H1 (cell line): Measurements from ENCODE around the gene GCSAM. TPM values are rescaled to one million over a fixed set of nuclear protein-coding genes. Genes with fewer than 3 reads are reported as not detected.

Experiments
- CTCF ChIA-PET: fragments of 300-600 bp; sonication (Branson Sonifier 250); formaldehyde crosslinking; loops from one replicate; lab custom pipeline; 2021; ENCODE audit not compliant: partially characterized antibody; lab: Charles Lee
- POLR2A ChIA-PET: fragments of 300-600 bp; sonication (Branson Sonifier 250); formaldehyde crosslinking; loops from one replicate; lab custom pipeline; 2021; ENCODE audit warnings: inconsistent platforms; ENCODE audit not compliant: partially characterized antibody; lab: Charles Lee
- DNase-seq, 2 experiments: peaks; one replicate each; pipeline versions ENCODE4 v3.0.0 to v3.0.0-alpha.2; 2010 to 2022; ENCODE audit warnings: low spot score in 2 of 2, low read depth in 1 of 2, mixed read lengths in 1 of 2
- FAIRE-seq: peaks from 2 replicates; lab custom pipeline; 2011; peaks lifted over from hg19 to GRCh38; lab: Jason Lieb, UNC
- H2AFZ ChIP-seq: 2 replicates; pipeline ENCODE4 v1.8.1; 2012; ENCODE audit warnings: low read length, inconsistent platforms
- H2AK5ac ChIP-seq: 2 replicates; pipeline ENCODE4 v1.6.1; 2013; ENCODE audit warnings: low read depth, low read length
- H2BK120ac ChIP-seq: replicated peaks from 2 replicates; pipeline ENCODE3; 2013; ENCODE audit warnings: low read depth, low read length, inconsistent platforms
- H2BK12ac ChIP-seq: 2 replicates; pipeline ENCODE4 v1.6.1; 2013; ENCODE audit warnings: low read depth, low read length
- H2BK15ac ChIP-seq: 2 replicates; pipeline ENCODE4 v1.6.1; 2013; ENCODE audit warnings: low read length
- H2BK20ac ChIP-seq: 2 replicates; pipeline ENCODE4 v1.6.1; 2013; ENCODE audit warnings: low read length
- H2BK5ac ChIP-seq: 2 replicates; pipeline ENCODE4 v1.6.1; 2013; ENCODE audit warnings: low read depth, low read length
- H3K14ac ChIP-seq: 2 replicates; pipeline ENCODE4 v1.6.1; 2013; ENCODE audit warnings: inconsistent platforms; ENCODE audit not compliant: insufficient read length
- H3K18ac ChIP-seq: 2 replicates; pipeline ENCODE4 v1.6.1; 2013; ENCODE audit warnings: low read length; ENCODE audit errors: extremely low read depth
- H3K23ac ChIP-seq: 2 replicates; pipeline ENCODE4 v1.6.1; 2013; ENCODE audit warnings: inconsistent platforms; ENCODE audit not compliant: insufficient read length
- H3K23me2 ChIP-seq: 2 replicates; pipeline ENCODE4 v1.6.1; 2013; ENCODE audit warnings: low read depth, low read length
- H3K27ac ChIP-seq: 2 replicates; pipeline ENCODE4 v1.6.1; 2011; ENCODE audit warnings: low read depth, low read length, inconsistent platforms
- H3K27me3 ChIP-seq, 4 experiments: replicated peaks in 1 of 4; 1 replicate in 1 of 4; 2 replicates in 3 of 4; pipeline versions ENCODE4 v1.6.1 to v1.8.1; 2011 to 2013; ENCODE audit warnings: low read length in 3 of 4, mild to moderate bottlenecking in 3 of 4, inconsistent platforms in 2 of 4, mixed read lengths in 2 of 4, moderate library complexity in 1 of 4; ENCODE audit not compliant: control insufficient read depth in 3 of 4, insufficient read depth in 3 of 4; ENCODE audit errors: extremely low read depth in 1 of 4
- H3K36me3 ChIP-seq, 4 experiments: 2 replicates each; pipeline versions ENCODE4 v1.6.1 to v1.8.1; 2011 to 2013; ENCODE audit warnings: mild to moderate bottlenecking in 4 of 4, low read length in 3 of 4, moderate library complexity in 2 of 4, control low read depth in 1 of 4, inconsistent platforms in 1 of 4; ENCODE audit not compliant: insufficient read depth in 4 of 4, control insufficient read depth in 2 of 4
- H3K4ac ChIP-seq: replicated peaks from 2 replicates; pipeline ENCODE3; 2013; ENCODE audit warnings: low read length, low read depth, mixed read lengths, inconsistent platforms; ENCODE audit not compliant: insufficient read length
- H3K4me1 ChIP-seq, 4 experiments: replicated peaks in 1 of 4; 1 replicate in 1 of 4; 2 replicates in 3 of 4; pipeline versions ENCODE4 v1.6.1 to v1.8.1; 2011 to 2013; ENCODE audit warnings: low read length in 3 of 4, inconsistent platforms in 2 of 4, mixed read lengths in 1 of 4; ENCODE audit not compliant: insufficient read depth in 4 of 4, control insufficient read depth in 3 of 4
- H3K4me2 ChIP-seq, 2 experiments: 2 replicates each; pipeline versions ENCODE4 v1.6.1 to v1.8.1; 2011 to 2013; ENCODE audit warnings: low read depth in 2 of 2, low read length in 2 of 2, control low read depth in 1 of 2, inconsistent platforms in 1 of 2, mild to moderate bottlenecking in 1 of 2; ENCODE audit not compliant: insufficient read depth in 1 of 2
- H3K4me3 ChIP-seq, 4 experiments: fragments of 200-600, 300-600 bp in 1 of 4; sonication (generic), shearing (Covaris generic), sonication (Bioruptor Twin) in 1 of 4; 2 replicates each; pipeline versions ENCODE4 v1.5.1 to v1.8.1; 2011 to 2016; ENCODE audit warnings: low read length in 4 of 4, low read depth in 3 of 4, control low read depth in 2 of 4, inconsistent platforms in 2 of 4, mild to moderate bottlenecking in 2 of 4, mixed read lengths in 1 of 4, moderate library complexity in 1 of 4; ENCODE audit not compliant: insufficient read depth in 2 of 4; ENCODE audit errors: extremely low read depth in 1 of 4
- H3K56ac ChIP-seq: replicated peaks from 2 replicates; pipeline ENCODE3; 2013; ENCODE audit warnings: low read depth, mild to moderate bottlenecking, mixed read lengths, low read length, inconsistent platforms; ENCODE audit not compliant: insufficient read length
- H3K79me1 ChIP-seq: 2 replicates; pipeline ENCODE4 v1.6.1; 2013; ENCODE audit warnings: low read depth, low read length, control low read depth
- H3K79me2 ChIP-seq, 2 experiments: 2 replicates each; pipeline versions ENCODE4 v1.6.1 to v1.8.1; 2012 to 2013; ENCODE audit warnings: low read length in 2 of 2, mild to moderate bottlenecking in 2 of 2, inconsistent platforms in 1 of 2; ENCODE audit not compliant: insufficient read depth in 2 of 2, control insufficient read depth in 1 of 2
- H3K9ac ChIP-seq, 4 experiments: replicated peaks in 1 of 4; 1 replicate in 1 of 4; 2 replicates in 3 of 4; pipeline versions ENCODE4 v1.6.1 to v1.8.1; 2011 to 2013; ENCODE audit warnings: low read depth in 3 of 4, low read length in 3 of 4, control low read depth in 2 of 4, mild to moderate bottlenecking in 2 of 4, moderate library complexity in 2 of 4, inconsistent platforms in 1 of 4; ENCODE audit errors: extremely low read depth in 1 of 4
- H3K9me3 ChIP-seq, 2 experiments: 2 replicates each; pipeline versions ENCODE4 v1.6.1 to v1.8.1; 2012 to 2013; ENCODE audit warnings: mild to moderate bottlenecking in 2 of 2, moderate library complexity in 2 of 2, control low read depth in 1 of 2, inconsistent platforms in 1 of 2, low read depth in 1 of 2, low read length in 1 of 2, mixed read lengths in 1 of 2; ENCODE audit not compliant: insufficient read depth in 2 of 2
- H4K20me1 ChIP-seq, 2 experiments: replicated peaks in 1 of 2; 2 replicates each; pipeline versions ENCODE3 to v1.8.1; 2011 to 2013; ENCODE audit warnings: inconsistent platforms in 2 of 2, low read length in 2 of 2, mild to moderate bottlenecking in 1 of 2; ENCODE audit not compliant: insufficient read depth in 2 of 2, control insufficient read depth in 1 of 2
- H4K5ac ChIP-seq: 2 replicates; pipeline ENCODE4 v1.6.1; 2013; ENCODE audit warnings: low read length, low read depth, mixed read lengths, inconsistent platforms; ENCODE audit not compliant: insufficient read length
- H4K8ac ChIP-seq: 2 replicates; pipeline ENCODE4 v1.8.0; 2013; ENCODE audit warnings: mild to moderate bottlenecking, moderate library complexity, low read length, inconsistent platforms; ENCODE audit not compliant: insufficient read depth; ENCODE audit errors: extremely low read depth
- H4K91ac ChIP-seq: replicated peaks from 2 replicates; pipeline ENCODE3; 2013; ENCODE audit warnings: low read length, mixed read lengths, inconsistent platforms; ENCODE audit not compliant: insufficient read length
- BACH1 ChIP-seq: IDR thresholded peaks from 2 replicates; pipeline ENCODE4 v1.6.1; 2012; ENCODE audit warnings: low read length, improper control_type of control experiment
- EZH2 ChIP-seq: fragments of 200-600 bp; sonication (generic); IDR thresholded peaks from 2 replicates; pipeline ENCODE4 v1.7.1; 2012; ENCODE audit warnings: low read depth, mild to moderate bottlenecking, moderate library complexity, low read length, inconsistent platforms; ENCODE audit not compliant: severe bottlenecking
- FOSL1 ChIP-seq: IDR thresholded peaks from 2 replicates; pipeline ENCODE4 v1.6.1; 2011; ENCODE audit warnings: mild to moderate bottlenecking, low read depth, low read length, moderate library complexity; ENCODE audit not compliant: insufficient read depth
- HDAC2 ChIP-seq, 2 experiments: fragments of 300-600 bp in 1 of 2; sonication (generic) in 1 of 2; IDR thresholded peaks; 2 replicates each; pipeline ENCODE4 v1.6.1; 2011 to 2012; ENCODE audit warnings: low read depth in 2 of 2, low read length in 2 of 2, mild to moderate bottlenecking in 2 of 2, moderate library complexity in 2 of 2, borderline replicate concordance in 1 of 2, inconsistent platforms in 1 of 2
- KDM4A ChIP-seq: IDR thresholded peaks from one replicate; pipeline ENCODE4 v1.7.1; 2012; ENCODE audit warnings: low read depth, mild to moderate bottlenecking, moderate library complexity, low read length, inconsistent platforms; ENCODE audit not compliant: severe bottlenecking
- POLR2A ChIP-seq, 2 experiments: IDR thresholded peaks; 1 replicate in 1 of 2; 2 replicates in 1 of 2; pipeline ENCODE4 v1.6.1; 2011; ENCODE audit warnings: low read depth in 2 of 2, low read length in 2 of 2, mild to moderate bottlenecking in 2 of 2; ENCODE audit errors: control extremely low read depth in 1 of 2
- RFX5 ChIP-seq: IDR thresholded peaks from 2 replicates; pipeline ENCODE4 v1.6.1; 2011; ENCODE audit warnings: low read depth, low read length, improper control_type of control experiment, borderline replicate concordance
- SAP30 ChIP-seq: fragments of 300-600 bp; sonication (generic); IDR thresholded peaks from 2 replicates; pipeline ENCODE4 v1.7.1; 2012; ENCODE audit warnings: low read length, moderate library complexity, mild to moderate bottlenecking, inconsistent platforms; ENCODE audit not compliant: insufficient read depth, insufficient replicate concordance
- SP4 ChIP-seq: IDR thresholded peaks from 2 replicates; pipeline ENCODE4 v1.6.1; 2012; ENCODE audit warnings: low read length, inconsistent platforms
- SRF ChIP-seq: IDR thresholded peaks from 2 replicates; pipeline ENCODE4 v1.6.1; 2011; ENCODE audit warnings: mild to moderate bottlenecking, low read depth, low read length, moderate library complexity
- WGBS, 2 experiments: shearing (Covaris generic) in 1 of 2; methylation state at CpG; one replicate each; pipeline versions ENCODE4 v1.1.6 to v1.1.7; 2013 to 2015; ENCODE audit warnings: low lambda C conversion rate in 2 of 2, mixed read lengths in 2 of 2, inconsistent platforms in 1 of 2, low coverage in 1 of 2, missing lambda C conversion rate in 1 of 2; ENCODE audit not compliant: insufficient replicate concordance in 2 of 2, insufficient coverage in 1 of 2, insufficient read length in 1 of 2; ENCODE audit errors: extremely low coverage in 1 of 2, missing lambda C conversion rate in 1 of 2; 5-methylcytosine and 5-hydroxymethylcytosine counted together
- polyA plus RNA-seq, 7 experiments: library from polyadenylated mRNA; depleted of rRNA in 3 of 7; stranded (reverse) in 5 of 7; unstranded in 2 of 7; fragments of >200 nt in 5 of 7; fragments of 200-250 nt in 2 of 7; gene quantifications; 1 replicate in 5 of 7; 2 replicates in 1 of 7; 4 replicates in 1 of 7; pipeline versions ENCODE4 v1.2.1 to v1.2.3, GENCODE V29; 2011 to 2013; ENCODE audit warnings: missing spikeins in 2 of 7, mixed read lengths in 2 of 7
- total RNA-seq: library from RNA; stranded (reverse); fragmentation: NEBNext Ultra II Directional; extraction: Animal tissue kit (Norgen Biotek cat#: 25700); gene quantifications from 2 replicates; pipeline ENCODE4 v1.2.1, GENCODE V29; 2021
- TF ChIP-seq, protein P1 (sequence below): IDR thresholded peaks from 2 replicates; pipeline ENCODE4 v1.6.1; 2012; ENCODE audit warnings: inconsistent platforms

GCSAM gene
- total and polyA plus RNA-seq, 2 of the 8 experiments (the other 6 are each of a cell fraction or from before 2014, with no cell fraction given): not detected

- H3K4me1 ChIP-seq: peaks cover 1 to 10% (median 3%) of the 10 kb centered on the region in 4 experiments; a peak in 4 of 7 replicates
- POLR2A ChIA-PET: no interaction called here
- no peak overlapping the region for H4K8ac ChIP-seq
- H4K5ac ChIP-seq: no peak overlapping the region
- FAIRE-seq: no peak
- no peak overlapping the region for H3K4me3 ChIP-seq
- no peak overlapping the region for H3K9ac ChIP-seq
- H3K23me2 ChIP-seq: no peaks in the 10 kb centered on the region
- H3K18ac ChIP-seq: no peak overlapping the region
- DNase-seq: no peak
- 100% methylated on average over 3 of the region's 3 CpGs; no CpG with 5 or more reads in 1 of the 2 experiments for WGBS, 2 experiments
- no peak overlapping the region for H3K4ac ChIP-seq
- H2BK120ac ChIP-seq: no peak overlapping the region
- no peak overlapping the region for H3K27ac ChIP-seq
- no peaks in the 10 kb centered on the region; a peak in 2 of 8 replicates for H3K36me3 ChIP-seq
- no peaks in the 10 kb centered on the region for H3K79me2 ChIP-seq
- no peak overlapping the region for H3K4me2 ChIP-seq
- no peak overlapping the region for H2BK20ac ChIP-seq
- CTCF ChIA-PET: interaction anchor here (0.8 kb wide), 1 partner anchor 21 kb away, joined by 4 read pairs; no protein-coding TSS in a partner anchor
- no peak overlapping the region for H2BK15ac ChIP-seq
- H3K14ac ChIP-seq: no peak overlapping the region
- no peak overlapping the region for H3K56ac ChIP-seq
- no peak overlapping the region for H2BK12ac ChIP-seq
- no peaks in the 10 kb centered on the region for H4K20me1 ChIP-seq
- H2AFZ ChIP-seq: no peak overlapping the region
- no peak overlapping the region for H2BK5ac ChIP-seq
- H3K9me3 ChIP-seq: no peaks in the 10 kb centered on the region
- no peaks in the 10 kb centered on the region for H3K79me1 ChIP-seq
- no peaks in the 10 kb centered on the region for H3K27me3 ChIP-seq
- H3K23ac ChIP-seq: no peak overlapping the region
- H2AK5ac ChIP-seq: no peak overlapping the region
- TF ChIP-seq FOSL1 (no peak), KDM4A (no peak), HDAC2 (IDR thresholded peaks at IDR 0.05; ENCODE audit: borderline replicate concordance in 1 of 2, low read depth in 2 of 2, low read length in 2 of 2) (no peak), SP4 (no peak), POLR2A (IDR thresholded peaks at IDR 0.05; ENCODE audit: control extremely low read depth in 1 of 2, low read depth in 2 of 2, low read length in 2 of 2) (no peak), EZH2 (no peak), SAP30 (no peak), RFX5 (no peak), BACH1 (no peak), SRF (no peak)
- TF ChIP-seq, protein P1, sequence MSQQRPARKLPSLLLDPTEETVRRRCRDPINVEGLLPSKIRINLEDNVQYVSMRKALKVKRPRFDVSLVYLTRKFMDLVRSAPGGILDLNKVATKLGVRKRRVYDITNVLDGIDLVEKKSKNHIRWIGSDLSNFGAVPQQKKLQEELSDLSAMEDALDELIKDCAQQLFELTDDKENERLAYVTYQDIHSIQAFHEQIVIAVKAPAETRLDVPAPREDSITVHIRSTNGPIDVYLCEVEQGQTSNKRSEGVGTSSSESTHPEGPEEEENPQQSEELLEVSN: no peak
- no peak overlapping the region for H4K91ac ChIP-seq
These were observed 960 bp downstream of the GCSAM start for GRCh38 chr3:112132088-112132487.
